ENCODE results near the gene NHERF2.

NHERF2 gene

DNA sequence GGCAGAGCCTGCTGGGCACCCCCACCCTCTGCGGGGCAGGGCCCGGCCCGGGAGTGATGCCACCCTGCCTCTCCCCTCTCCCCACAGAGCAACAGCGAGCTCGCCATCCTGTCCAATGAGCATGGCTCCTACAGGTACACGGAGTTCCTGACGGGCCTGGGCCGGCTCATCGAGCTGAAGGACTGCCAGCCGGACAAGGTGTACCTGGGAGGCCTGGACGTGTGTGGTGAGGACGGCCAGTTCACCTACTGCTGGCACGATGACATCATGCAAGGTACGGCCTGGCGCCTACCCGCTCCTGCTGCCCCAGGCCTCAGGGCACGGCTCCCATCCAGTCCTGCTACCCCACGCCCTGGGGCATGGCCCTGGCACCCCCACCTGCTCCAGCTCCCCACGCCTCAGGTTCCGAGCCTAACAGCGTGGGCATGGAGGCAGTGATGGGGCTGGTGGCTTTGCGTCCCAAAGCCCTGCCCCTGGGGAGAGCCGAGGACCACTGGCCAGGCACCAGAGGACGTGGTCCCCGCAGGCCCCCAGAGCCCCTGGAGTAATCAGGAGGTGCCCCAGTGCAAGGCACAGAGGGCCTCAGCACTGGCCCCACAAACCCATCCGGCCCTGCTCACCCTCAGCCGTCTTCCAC lies 59.5 kb downstream of the NHERF2 start:
- H3K4me3 ChIP-seq (ENCODE audit: control insufficient read depth, low read depth, low read length): no peak overlapping the region
- no peak for DNase-seq (ENCODE audit: low read depth)
- TF ChIP-seq, protein P1, sequence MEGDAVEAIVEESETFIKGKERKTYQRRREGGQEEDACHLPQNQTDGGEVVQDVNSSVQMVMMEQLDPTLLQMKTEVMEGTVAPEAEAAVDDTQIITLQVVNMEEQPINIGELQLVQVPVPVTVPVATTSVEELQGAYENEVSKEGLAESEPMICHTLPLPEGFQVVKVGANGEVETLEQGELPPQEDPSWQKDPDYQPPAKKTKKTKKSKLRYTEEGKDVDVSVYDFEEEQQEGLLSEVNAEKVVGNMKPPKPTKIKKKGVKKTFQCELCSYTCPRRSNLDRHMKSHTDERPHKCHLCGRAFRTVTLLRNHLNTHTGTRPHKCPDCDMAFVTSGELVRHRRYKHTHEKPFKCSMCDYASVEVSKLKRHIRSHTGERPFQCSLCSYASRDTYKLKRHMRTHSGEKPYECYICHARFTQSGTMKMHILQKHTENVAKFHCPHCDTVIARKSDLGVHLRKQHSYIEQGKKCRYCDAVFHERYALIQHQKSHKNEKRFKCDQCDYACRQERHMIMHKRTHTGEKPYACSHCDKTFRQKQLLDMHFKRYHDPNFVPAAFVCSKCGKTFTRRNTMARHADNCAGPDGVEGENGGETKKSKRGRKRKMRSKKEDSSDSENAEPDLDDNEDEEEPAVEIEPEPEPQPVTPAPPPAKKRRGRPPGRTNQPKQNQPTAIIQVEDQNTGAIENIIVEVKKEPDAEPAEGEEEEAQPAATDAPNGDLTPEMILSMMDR (conservative IDR thresholded peaks at IDR 0.05; ENCODE audit: control insufficient read depth, insufficient read depth, low read depth, low read length): no peak

DNA sequence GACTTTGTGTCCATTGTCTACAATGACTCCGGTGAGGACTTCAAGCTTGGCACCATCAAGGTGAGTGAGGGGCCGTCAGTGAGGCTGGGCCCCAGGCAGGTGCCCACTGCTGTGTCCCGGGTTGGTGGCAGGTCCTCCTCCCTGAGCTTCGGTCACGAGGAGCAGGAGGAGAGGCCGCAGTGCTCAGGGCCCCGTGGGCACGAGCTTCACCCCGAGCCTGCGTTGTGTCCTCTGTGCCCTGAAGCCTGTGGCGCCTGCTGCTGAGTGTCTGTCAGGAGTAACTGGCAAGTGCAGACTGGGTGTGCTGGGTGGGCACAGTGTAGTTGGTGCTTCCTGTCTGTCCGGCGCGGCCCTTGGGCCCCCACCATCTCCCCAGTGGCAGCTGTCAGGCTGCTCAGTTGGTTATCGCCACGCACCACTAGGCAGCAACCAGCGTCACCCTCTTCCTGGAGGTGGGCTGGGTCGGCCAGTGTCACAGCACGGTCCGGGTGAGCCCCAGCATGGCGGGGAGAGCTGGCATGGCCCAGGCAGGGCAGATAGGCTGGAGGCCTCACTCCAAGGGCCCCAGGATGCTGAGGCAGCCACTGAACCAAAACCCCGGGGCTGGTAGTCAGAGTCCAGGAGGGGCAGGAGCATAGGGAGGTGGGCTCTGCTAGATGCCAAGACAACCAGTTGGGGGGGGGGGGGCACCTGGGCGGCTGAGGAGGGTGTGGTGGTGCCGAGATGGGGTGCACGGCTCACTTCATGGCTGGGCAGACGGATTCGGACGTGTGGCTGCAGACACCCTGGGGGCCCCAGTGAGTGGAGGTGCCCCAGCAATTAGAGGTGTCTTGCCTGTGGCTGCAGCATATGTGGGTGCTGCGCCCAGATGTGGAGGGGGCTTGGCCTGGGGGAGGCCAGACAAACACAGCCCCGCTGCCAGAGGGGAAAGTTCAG lies 60.4 kb downstream of the NHERF2 start:
- no peak for DNase-seq (ENCODE audit: low read depth)
- TF ChIP-seq, protein P1 (conservative IDR thresholded peaks at IDR 0.05; ENCODE audit: control insufficient read depth, insufficient read depth, low read depth, low read length): no peak
- H3K4me3 ChIP-seq (ENCODE audit: control insufficient read depth, low read depth, low read length): no peak overlapping the region

DNA sequence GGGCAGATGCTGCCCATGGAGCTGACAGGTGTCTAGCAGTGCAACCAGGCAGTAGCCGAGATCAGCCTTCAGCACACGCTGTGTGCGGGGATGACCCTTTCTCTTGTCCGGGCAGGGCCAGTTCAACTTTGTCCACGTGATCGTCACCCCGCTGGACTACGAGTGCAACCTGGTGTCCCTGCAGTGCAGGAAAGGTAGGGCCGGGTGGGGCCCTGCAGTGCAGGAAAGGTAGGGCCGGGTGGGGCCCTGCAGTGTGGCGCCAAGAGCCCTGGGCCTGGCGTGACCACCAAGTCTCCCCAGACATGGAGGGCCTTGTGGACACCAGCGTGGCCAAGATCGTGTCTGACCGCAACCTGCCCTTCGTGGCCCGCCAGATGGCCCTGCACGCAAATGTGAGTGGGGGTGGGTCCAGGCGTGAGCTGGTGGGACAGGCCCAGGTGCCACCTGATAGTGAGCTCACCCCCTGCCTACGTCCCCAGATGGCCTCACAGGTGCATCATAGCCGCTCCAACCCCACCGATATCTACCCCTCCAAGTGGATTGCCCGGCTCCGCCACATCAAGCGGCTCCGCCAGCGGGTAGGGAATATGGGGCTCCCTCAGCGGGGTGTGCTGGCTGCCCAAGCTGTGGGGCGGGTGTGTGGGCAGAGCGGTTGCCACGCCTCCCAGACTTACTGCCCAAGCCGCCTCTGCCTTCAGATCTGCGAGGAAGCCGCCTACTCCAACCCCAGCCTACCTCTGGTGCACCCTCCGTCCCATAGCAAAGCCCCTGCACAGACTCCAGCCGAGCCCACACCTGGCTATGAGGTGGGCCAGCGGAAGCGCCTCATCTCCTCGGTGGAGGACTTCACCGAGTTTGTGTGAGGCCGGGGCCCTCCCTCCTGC lies 61.3 kb downstream of the NHERF2 start:
- H3K4me3 ChIP-seq (ENCODE audit: control insufficient read depth, low read depth, low read length): no peak overlapping the region
- TF ChIP-seq, protein P1 (conservative IDR thresholded peaks at IDR 0.05; ENCODE audit: control insufficient read depth, insufficient read depth, low read depth, low read length): no peak
- no peak for DNase-seq (ENCODE audit: low read depth)
